Measurements from ENCODE around the gene ADAMTS17. TPM values are rescaled to one million over a fixed set of nuclear protein-coding genes. Genes with fewer than 3 reads are reported as not detected.
A peak's percentile ranks its signal among the peaks of the same experiment; 100 is the strongest.

Gene ADAMTS17
- total and polyA plus RNA-seq, 8 donors: 0.31 to 14.3 (median 6.3) TPM

DNA sequence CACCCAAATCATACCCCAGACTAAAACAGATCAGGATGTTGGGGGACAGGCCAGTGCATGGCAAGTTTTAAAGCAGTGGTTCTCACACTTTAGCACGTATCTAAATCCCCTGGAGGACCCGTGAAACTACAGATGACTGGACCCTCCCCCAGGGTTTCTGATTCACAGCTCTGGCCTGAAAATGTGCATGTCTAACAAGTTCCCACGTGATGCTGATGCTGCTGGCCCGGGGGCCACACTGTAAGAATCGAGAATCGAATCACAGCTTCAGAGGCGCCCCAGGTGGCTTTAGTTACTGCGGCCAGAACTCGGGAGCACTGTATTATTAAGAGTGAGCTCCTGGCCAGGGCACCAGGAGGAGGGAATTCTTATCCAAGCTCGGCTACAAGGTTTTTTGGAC, 11.6 kb downstream of the ADAMTS17 start:
- Histone ChIP-seq H3K36me3 (peaks cover 0 to 8% (median 6%) of the 10 kb centered on the region in 4 donors), H3K4me1 (no peaks in the 10 kb centered on the region), H3K27ac (peak overlapping the region in 2 of 5 donors; percentile 1 to 41), H3K9me3 (no peaks in the 10 kb centered on the region), H3K27me3 (no peaks in the 10 kb centered on the region), H3K4me3 (no peak overlapping the region)
- intact Hi-C loops (cut with DNase I; ENCODE audit: low total_unique reads): loop anchor here (10.0 kb wide), 1 partner anchor 395 kb away; no protein-coding TSS in a partner anchor
- DNase-seq: peak in 1 of 2 donors; percentile 23
- TF ChIP-seq POLR2AphosphoS5 (IDR thresholded peaks at IDR 0.05) (no peak), POLR2A (IDR thresholded peaks at IDR 0.05) (no peak), EP300 (IDR thresholded peaks at IDR 0.05) (no peak)
- TF ChIP-seq, protein P1, sequence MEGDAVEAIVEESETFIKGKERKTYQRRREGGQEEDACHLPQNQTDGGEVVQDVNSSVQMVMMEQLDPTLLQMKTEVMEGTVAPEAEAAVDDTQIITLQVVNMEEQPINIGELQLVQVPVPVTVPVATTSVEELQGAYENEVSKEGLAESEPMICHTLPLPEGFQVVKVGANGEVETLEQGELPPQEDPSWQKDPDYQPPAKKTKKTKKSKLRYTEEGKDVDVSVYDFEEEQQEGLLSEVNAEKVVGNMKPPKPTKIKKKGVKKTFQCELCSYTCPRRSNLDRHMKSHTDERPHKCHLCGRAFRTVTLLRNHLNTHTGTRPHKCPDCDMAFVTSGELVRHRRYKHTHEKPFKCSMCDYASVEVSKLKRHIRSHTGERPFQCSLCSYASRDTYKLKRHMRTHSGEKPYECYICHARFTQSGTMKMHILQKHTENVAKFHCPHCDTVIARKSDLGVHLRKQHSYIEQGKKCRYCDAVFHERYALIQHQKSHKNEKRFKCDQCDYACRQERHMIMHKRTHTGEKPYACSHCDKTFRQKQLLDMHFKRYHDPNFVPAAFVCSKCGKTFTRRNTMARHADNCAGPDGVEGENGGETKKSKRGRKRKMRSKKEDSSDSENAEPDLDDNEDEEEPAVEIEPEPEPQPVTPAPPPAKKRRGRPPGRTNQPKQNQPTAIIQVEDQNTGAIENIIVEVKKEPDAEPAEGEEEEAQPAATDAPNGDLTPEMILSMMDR (IDR thresholded peaks at IDR 0.05): no peak
- 66 to 78% (median 69%) methylated on average over 10 of the region's 10 CpGs for WGBS, 5 donors

DNA sequence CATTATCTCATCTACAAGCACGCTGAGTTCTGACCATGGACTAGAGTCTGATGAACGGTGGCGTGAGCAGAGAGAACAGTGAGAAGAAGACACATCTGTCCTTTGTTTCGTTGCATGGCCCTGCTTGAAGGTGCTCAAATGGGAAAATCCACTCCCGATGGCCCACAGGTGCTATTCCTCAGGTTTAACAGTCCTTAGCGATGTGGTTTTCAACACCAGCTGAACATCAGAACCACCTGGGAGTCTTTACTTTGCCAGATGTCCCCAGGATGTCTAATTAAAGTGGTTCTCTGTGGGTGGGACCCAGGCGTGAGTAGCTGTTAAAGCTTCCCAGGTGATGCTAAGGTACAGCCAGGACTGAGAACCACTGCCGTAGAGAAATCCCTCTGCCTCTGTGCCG, 13.0 kb downstream of the ADAMTS17 start:
- no peaks in the 10 kb centered on the region for H3K4me1 ChIP-seq
- no peaks in the 10 kb centered on the region for H3K9me3 ChIP-seq
- no peaks in the 10 kb centered on the region for H3K27me3 ChIP-seq
- TF ChIP-seq EP300 (IDR thresholded peaks at IDR 0.05) (no peak), POLR2A (IDR thresholded peaks at IDR 0.05) (no peak)
- TF ChIP-seq, protein P1 (IDR thresholded peaks at IDR 0.05): no peak
- H3K4me3 ChIP-seq: no peak overlapping the region
- WGBS, 5 donors: 84 to 89% (median 88%) methylated on average over 8 to 9 of the region's 9 CpGs
- H3K27ac ChIP-seq: no peak overlapping the region
- peak in 1 of 2 donors; percentile 15 for DNase-seq
- intact Hi-C loops (cut with DNase I; ENCODE audit: low total_unique reads): no loop called here
- peaks cover 0 to 14% (median 9%) of the 10 kb centered on the region in 4 donors for H3K36me3 ChIP-seq

DNA sequence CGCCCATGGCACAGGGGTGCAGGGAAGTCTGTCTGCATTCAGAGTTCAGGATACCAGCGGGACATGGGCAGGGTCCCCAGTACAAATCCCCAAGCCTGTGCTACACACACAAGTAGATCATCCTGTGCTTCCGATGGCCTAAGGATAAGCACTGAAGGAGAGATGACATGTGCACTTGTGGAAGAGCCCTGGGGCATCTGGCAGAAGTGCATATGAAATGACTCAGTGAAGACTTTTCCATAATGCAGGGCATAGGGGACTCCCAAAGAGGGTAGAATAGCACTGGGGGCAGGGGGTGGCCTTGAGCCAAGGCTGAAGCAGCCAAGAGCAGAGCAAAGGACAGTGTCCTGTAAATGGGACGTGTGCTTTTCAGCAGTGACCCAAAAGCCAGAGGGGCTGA, 22.9 kb downstream of the ADAMTS17 start:
- Histone ChIP-seq H3K4me3 (no peak overlapping the region), H3K4me1 (no peaks in the 10 kb centered on the region), H3K9me3 (peaks cover 0 to 10% (median 2%) of the 10 kb centered on the region in 4 donors), H3K27me3 (no peaks in the 10 kb centered on the region), H3K36me3 (peaks cover 0 to 17% (median 11%) of the 10 kb centered on the region in 4 donors), H3K27ac (no peak overlapping the region)
- WGBS, 5 donors: 89 to 96% (median 93%) methylated on average over 4 of the region's 4 CpGs
- TF ChIP-seq POLR2A (IDR thresholded peaks at IDR 0.05) (no peak), POLR2AphosphoS5 (IDR thresholded peaks at IDR 0.05) (no peak), EP300 (IDR thresholded peaks at IDR 0.05) (no peak)
- TF ChIP-seq, protein P1 (IDR thresholded peaks at IDR 0.05): no peak
- intact Hi-C loops (cut with DNase I; ENCODE audit: low total_unique reads): no loop called here
- DNase-seq: no peak

DNA sequence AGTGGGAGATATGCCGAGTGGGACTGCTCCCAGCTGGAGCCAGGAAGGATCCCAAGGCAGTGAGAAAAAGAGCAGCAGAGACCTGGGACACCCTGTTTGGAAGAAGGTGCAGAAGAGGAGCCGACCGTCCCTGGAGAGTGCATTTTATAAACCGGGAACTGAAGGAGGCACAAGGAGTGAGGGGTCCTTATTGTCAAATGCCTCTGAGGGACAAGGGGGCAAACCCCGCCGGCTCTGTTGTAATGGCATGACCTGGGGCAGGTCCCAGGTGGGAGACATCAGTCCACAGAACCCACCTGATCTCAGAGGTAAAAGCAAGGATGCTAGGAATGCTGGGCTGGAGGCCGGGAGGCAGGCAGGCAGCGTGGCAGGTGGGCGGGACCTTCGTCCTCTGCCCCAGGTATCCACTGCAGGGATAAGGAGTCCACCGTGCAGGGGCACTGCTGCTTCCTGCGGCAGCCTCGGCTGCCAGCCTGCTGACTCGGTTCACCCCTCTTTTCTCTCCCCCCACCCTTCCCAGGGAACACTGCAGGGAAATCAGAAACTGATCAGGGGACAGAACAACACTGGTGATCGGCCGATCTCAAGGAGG, 26.9 kb downstream of the ADAMTS17 start:
- peaks cover 0 to 10% (median 2%) of the 10 kb centered on the region in 4 donors for H3K9me3 ChIP-seq
- H3K4me3 ChIP-seq: no peak overlapping the region
- WGBS, 5 donors: 78 to 88% (median 82%) methylated on average over 16 of the region's 16 CpGs
- no peak overlapping the region for H3K27ac ChIP-seq
- H3K27me3 ChIP-seq: no peaks in the 10 kb centered on the region
- DNase-seq: no peak
- H3K36me3 ChIP-seq: peaks cover 0 to 17% (median 11%) of the 10 kb centered on the region in 4 donors
- H3K4me1 ChIP-seq: peaks cover 5 to 18% (median 11%) of the 10 kb centered on the region in 4 donors
- TF ChIP-seq POLR2A (IDR thresholded peaks at IDR 0.05): no peak
- no peak for TF ChIP-seq EP300 (IDR thresholded peaks at IDR 0.05)
- TF ChIP-seq POLR2AphosphoS5 (IDR thresholded peaks at IDR 0.05): no peak
- TF ChIP-seq, protein P1 (IDR thresholded peaks at IDR 0.05): no peak
- intact Hi-C loops (cut with DNase I; ENCODE audit: low total_unique reads): no loop called here
